Activated CD4-positive, alpha-beta T cell treated with anti-CD3 and anti-CD28 coated beads, Interleukin-2, amount 10 ng/mL, durations not matched to agents 24 days and 14 days (primary cell): ENCODE measurements around the gene NFKBIL1. TPM values are rescaled to one million over a fixed set of nuclear protein-coding genes. Genes with fewer than 3 reads are reported as not detected.

Experiments used
- DNase-seq: peaks from one replicate; pipeline ENCODE4 v3.0.0; 2022
- H3K27ac Mint-ChIP-seq: one replicate; pipeline ENCODE4 v1.8.0; 2022; ENCODE audit warnings: mild to moderate bottlenecking, mixed read lengths
- H3K27me3 Mint-ChIP-seq: one replicate; pipeline ENCODE4 v1.8.0; 2022; ENCODE audit warnings: mixed read lengths
- H3K36me3 Mint-ChIP-seq: one replicate; pipeline ENCODE4 v1.8.0; 2022; ENCODE audit warnings: low read depth, mild to moderate bottlenecking, mixed read lengths
- H3K4me1 Mint-ChIP-seq: one replicate; pipeline ENCODE4 v1.8.0; 2021; ENCODE audit warnings: mixed read lengths
- H3K4me3 Mint-ChIP-seq: one replicate; pipeline ENCODE4 v1.8.0; 2022; ENCODE audit warnings: mild to moderate bottlenecking, moderate library complexity, mixed read lengths
- H3K9me3 Mint-ChIP-seq: one replicate; pipeline ENCODE4 v1.8.0; 2021; ENCODE audit warnings: mixed read lengths
- intact Hi-C: fragments of 100-400 bp; cut with micrococcal nuclease; formaldehyde crosslinking; loops from one replicate; pipeline ENCODE4 v1.15.1; 2023
- total RNA-seq: library from RNA; stranded (reverse); gene quantifications from 2 replicates; pipeline ENCODE4 v1.2.3, GENCODE V29; 2022

The NFKBIL1 gene
- total RNA-seq, 1 donor from 2014 or later: 14.8 TPM

DNA sequence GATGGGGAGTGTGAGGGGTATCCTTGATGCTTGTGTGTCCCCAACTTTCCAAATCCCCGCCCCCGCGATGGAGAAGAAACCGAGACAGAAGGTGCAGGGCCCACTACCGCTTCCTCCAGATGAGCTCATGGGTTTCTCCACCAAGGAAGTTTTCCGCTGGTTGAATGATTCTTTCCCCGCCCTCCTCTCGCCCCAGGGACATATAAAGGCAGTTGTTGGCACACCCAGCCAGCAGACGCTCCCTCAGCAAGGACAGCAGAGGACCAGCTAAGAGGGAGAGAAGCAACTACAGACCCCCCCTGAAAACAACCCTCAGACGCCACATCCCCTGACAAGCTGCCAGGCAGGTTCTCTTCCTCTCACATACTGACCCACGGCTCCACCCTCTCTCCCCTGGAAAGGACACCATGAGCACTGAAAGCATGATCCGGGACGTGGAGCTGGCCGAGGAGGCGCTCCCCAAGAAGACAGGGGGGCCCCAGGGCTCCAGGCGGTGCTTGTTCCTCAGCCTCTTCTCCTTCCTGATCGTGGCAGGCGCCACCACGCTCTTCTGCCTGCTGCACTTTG is 28.0 kb downstream of the NFKBIL1 start, which contains the start of gene TNF:
Gene TNF (plus strand): TSS at position 231 of the 567 bp plus-strand sequence. CDS start 177 bp downstream, at position 408.
- no peaks in the 10 kb centered on the region for H3K27me3 Mint-ChIP-seq
- H3K9me3 Mint-ChIP-seq: no peaks in the 10 kb centered on the region
- intact Hi-C loops: loop anchor here (1.0 to 10.0 kb wide), 4 partner anchors 17 to 761 kb away; partner anchors contain the start of genes HSPA1B and NFKBIL1
- peak within 1 kb of the TSS; percentile 99 for H3K4me3 Mint-ChIP-seq
- peak within 1 kb of the TSS; percentile 99 for H3K27ac Mint-ChIP-seq
- DNase-seq: peak; percentile 96
- H3K36me3 Mint-ChIP-seq: peaks cover 68% of the 10 kb centered on the region
- peaks cover 78% of the 10 kb centered on the region for H3K4me1 Mint-ChIP-seq

DNA sequence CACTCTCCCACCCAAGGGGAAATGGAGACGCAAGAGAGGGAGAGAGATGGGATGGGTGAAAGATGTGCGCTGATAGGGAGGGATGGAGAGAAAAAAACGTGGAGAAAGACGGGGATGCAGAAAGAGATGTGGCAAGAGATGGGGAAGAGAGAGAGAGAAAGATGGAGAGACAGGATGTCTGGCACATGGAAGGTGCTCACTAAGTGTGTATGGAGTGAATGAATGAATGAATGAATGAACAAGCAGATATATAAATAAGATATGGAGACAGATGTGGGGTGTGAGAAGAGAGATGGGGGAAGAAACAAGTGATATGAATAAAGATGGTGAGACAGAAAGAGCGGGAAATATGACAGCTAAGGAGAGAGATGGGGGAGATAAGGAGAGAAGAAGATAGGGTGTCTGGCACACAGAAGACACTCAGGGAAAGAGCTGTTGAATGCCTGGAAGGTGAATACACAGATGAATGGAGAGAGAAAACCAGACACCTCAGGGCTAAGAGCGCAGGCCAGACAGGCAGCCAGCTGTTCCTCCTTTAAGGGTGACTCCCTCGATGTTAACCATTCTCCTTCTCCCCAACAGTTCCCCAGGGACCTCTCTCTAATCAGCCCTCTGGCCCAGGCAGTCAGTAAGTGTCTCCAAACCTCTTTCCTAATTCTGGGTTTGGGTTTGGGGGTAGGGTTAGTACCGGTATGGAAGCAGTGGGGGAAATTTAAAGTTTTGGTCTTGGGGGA is 28.7 kb downstream of the NFKBIL1 start:
- intact Hi-C loops: loop anchor here (1.0 to 10.0 kb wide), 4 partner anchors 17 to 761 kb away; partner anchors contain the start of genes HSPA1B and NFKBIL1
- Mint-ChIP-seq H3K4me3 (peak overlapping the region; percentile 99), H3K4me1 (peaks cover 78% of the 10 kb centered on the region), H3K9me3 (no peaks in the 10 kb centered on the region), H3K27me3 (no peaks in the 10 kb centered on the region), H3K27ac (peak overlapping the region; percentile 99), H3K36me3 (peaks cover 74% of the 10 kb centered on the region)
- peak; percentile 71 for DNase-seq

DNA sequence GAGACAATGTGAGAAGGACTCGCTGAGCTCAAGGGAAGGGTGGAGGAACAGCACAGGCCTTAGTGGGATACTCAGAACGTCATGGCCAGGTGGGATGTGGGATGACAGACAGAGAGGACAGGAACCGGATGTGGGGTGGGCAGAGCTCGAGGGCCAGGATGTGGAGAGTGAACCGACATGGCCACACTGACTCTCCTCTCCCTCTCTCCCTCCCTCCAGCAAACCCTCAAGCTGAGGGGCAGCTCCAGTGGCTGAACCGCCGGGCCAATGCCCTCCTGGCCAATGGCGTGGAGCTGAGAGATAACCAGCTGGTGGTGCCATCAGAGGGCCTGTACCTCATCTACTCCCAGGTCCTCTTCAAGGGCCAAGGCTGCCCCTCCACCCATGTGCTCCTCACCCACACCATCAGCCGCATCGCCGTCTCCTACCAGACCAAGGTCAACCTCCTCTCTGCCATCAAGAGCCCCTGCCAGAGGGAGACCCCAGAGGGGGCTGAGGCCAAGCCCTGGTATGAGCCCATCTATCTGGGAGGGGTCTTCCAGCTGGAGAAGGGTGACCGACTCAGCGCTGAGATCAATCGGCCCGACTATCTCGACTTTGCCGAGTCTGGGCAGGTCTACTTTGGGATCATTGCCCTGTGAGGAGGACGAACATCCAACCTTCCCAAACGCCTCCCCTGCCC is 29.6 kb downstream of the NFKBIL1 start:
- H3K4me3 Mint-ChIP-seq: peak overlapping the region; percentile 99
- DNase-seq: peak; percentile 89
- intact Hi-C loops: loop anchor here (10.0 kb wide), 2 partner anchors 248 to 762 kb away; partner anchors contain the start of gene HSPA1B
- peaks cover 80% of the 10 kb centered on the region for H3K36me3 Mint-ChIP-seq
- H3K9me3 Mint-ChIP-seq: no peaks in the 10 kb centered on the region
- peak overlapping the region; percentile 99 for H3K27ac Mint-ChIP-seq
- no peaks in the 10 kb centered on the region for H3K27me3 Mint-ChIP-seq
- H3K4me1 Mint-ChIP-seq: peaks cover 71% of the 10 kb centered on the region

DNA sequence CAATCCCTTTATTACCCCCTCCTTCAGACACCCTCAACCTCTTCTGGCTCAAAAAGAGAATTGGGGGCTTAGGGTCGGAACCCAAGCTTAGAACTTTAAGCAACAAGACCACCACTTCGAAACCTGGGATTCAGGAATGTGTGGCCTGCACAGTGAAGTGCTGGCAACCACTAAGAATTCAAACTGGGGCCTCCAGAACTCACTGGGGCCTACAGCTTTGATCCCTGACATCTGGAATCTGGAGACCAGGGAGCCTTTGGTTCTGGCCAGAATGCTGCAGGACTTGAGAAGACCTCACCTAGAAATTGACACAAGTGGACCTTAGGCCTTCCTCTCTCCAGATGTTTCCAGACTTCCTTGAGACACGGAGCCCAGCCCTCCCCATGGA is 30.2 kb downstream of the NFKBIL1 start:
- intact Hi-C loops: loop anchor here (10.0 kb wide), 2 partner anchors 247 to 763 kb away; partner anchors contain the start of gene HSPA1B
- Mint-ChIP-seq H3K4me1 (peaks cover 70% of the 10 kb centered on the region), H3K36me3 (peaks cover 79% of the 10 kb centered on the region), H3K9me3 (no peaks in the 10 kb centered on the region), H3K4me3 (peak overlapping the region; percentile 99), H3K27ac (peak overlapping the region; percentile 99), H3K27me3 (no peaks in the 10 kb centered on the region)
- DNase-seq: peak; percentile 60

DNA sequence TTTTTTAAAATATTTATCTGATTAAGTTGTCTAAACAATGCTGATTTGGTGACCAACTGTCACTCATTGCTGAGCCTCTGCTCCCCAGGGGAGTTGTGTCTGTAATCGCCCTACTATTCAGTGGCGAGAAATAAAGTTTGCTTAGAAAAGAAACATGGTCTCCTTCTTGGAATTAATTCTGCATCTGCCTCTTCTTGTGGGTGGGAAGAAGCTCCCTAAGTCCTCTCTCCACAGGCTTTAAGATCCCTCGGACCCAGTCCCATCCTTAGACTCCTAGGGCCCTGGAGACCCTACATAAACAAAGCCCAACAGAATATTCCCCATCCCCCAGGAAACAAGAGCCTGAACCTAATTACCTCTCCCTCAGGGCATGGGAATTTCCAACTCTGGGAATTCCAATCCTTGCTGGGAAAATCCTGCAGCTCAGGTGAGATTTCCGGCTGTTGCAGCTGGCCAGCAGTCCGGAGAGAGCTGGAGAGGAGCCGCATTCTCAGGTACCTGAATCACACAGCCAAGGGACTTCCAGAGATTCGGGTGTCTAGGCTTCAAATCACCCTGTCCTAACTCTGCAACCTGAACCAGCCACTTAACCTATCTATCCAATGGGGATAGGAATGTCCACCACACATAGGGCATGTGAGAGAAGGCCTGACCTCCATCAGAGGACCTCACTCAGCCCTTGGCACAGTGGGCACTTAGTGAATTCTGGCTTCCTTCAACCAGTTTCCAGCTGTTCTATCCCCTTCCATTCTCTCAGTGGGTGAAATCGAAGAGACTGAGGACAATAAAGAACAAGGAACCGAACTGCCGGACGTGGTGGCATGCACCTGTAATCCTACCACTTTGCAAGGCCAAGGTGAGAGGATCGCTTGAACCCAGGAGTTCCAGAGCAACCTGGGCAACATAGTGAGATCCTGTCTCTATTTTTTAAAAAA is 31.0 kb downstream of the NFKBIL1 start:
- Mint-ChIP-seq H3K9me3 (no peaks in the 10 kb centered on the region), H3K4me1 (peaks cover 68% of the 10 kb centered on the region), H3K27ac (peak overlapping the region; percentile 91), H3K27me3 (no peaks in the 10 kb centered on the region), H3K4me3 (peak overlapping the region; percentile 94), H3K36me3 (peaks cover 73% of the 10 kb centered on the region)
- intact Hi-C loops: loop anchor here (10.0 kb wide), 2 partner anchors 246 to 764 kb away; partner anchors contain the start of gene HSPA1B
- DNase-seq: peak; percentile 71

DNA sequence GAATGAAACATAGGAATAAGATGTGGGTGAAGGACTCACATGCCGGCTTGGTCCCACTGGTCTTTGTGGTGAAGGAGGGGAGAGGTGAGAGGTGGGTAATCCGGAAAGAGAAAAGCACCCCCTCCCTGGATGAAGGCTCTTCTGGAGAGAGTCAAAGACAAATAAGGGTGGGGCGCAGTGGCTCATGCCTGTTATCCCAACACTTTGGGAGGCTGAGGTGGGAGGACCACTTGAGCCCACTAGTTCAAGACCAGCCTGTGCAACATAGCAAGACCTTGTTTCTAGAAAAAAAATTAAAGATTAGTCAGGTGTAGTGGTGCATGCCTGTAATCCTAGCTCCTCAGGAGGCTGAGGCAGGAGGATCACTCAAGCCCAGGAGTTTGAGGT is 31.7 kb downstream of the NFKBIL1 start:
- Mint-ChIP-seq H3K27me3 (no peaks in the 10 kb centered on the region), H3K9me3 (no peaks in the 10 kb centered on the region), H3K27ac (peak overlapping the region; percentile 91), H3K36me3 (peaks cover 69% of the 10 kb centered on the region), H3K4me3 (peak overlapping the region; percentile 94), H3K4me1 (peaks cover 67% of the 10 kb centered on the region)
- DNase-seq: peak; percentile 73
- intact Hi-C loops: loop anchor here (10.0 kb wide), 2 partner anchors 246 to 764 kb away; partner anchors contain the start of gene HSPA1B

DNA sequence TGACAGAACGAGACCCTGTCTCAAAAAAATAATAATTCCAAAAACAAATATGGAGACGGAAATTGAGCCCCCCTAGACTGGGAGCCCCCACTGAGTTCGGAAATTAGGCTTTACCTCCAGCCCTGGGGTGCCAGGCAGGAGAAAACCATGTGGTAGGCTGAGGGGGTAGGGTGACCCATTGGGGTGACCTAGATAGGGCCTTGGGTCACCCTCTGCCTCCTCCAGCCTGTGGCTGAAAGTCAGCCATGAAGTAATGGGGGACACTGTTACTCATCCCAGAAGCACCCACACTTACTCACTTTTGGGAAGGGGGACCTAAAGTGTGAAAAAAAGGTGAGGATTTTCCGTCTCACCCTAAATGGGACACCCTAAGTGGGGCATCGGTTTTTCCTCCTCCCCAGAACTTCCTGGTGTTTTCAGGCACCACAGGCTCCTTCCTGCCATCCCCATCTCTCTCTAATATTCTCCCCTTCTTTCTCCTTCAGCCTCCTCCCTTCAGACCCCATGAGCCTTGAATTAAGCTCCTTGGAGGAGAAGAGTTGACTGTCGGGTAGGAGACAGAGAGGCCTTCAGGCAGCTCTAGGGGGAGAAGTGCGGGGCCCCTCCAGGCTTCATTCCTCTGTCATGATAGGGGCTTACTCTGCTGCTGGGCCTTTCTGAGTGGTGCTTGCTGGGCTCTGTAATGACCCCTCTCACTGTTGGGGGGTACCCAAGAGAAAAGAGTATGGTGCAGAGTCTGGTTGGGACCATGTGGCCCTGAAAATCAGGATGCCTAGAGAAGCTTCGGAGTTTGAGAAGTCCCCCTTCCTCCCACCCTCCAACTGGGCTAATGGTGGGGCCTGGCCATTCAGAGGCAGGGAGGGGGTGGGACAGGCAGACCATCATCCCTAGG is 32.4 kb downstream of the NFKBIL1 start:
- intact Hi-C loops: loop anchor here (1.0 to 10.0 kb wide), 6 partner anchors 7 to 765 kb away; partner anchors contain the start of genes CLIC1, HSPA1B, LTA and PRRC2A
- H3K36me3 Mint-ChIP-seq: peaks cover 65% of the 10 kb centered on the region
- H3K4me3 Mint-ChIP-seq: peak overlapping the region; percentile 94
- peak overlapping the region; percentile 91 for H3K27ac Mint-ChIP-seq
- H3K9me3 Mint-ChIP-seq: no peaks in the 10 kb centered on the region
- no peaks in the 10 kb centered on the region for H3K27me3 Mint-ChIP-seq
- H3K4me1 Mint-ChIP-seq: peaks cover 65% of the 10 kb centered on the region
- peak; percentile 73 for DNase-seq

DNA sequence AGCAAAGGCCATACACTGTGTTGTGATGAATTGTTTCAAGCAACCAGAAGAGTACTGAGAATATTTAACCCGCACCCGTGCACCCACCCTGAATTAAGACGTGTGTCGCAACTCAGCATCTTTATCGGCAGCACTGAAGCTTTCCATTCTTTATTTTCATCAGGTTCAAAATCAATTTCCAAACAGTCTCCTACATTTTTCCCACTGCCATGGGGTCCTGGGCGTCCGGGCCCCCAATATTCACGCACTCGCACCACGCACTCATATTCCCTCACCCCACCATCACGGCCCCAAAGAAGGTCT is 33.0 kb downstream of the NFKBIL1 start:
- Mint-ChIP-seq H3K4me3 (peak overlapping the region; percentile 94), H3K27me3 (no peaks in the 10 kb centered on the region), H3K4me1 (peaks cover 60% of the 10 kb centered on the region), H3K27ac (peak overlapping the region; percentile 91), H3K9me3 (no peaks in the 10 kb centered on the region), H3K36me3 (peaks cover 64% of the 10 kb centered on the region)
- intact Hi-C loops: loop anchor here (1.0 to 5.0 kb wide), 4 partner anchors 8 to 157 kb away; partner anchors contain the start of genes CLIC1, LTA and PRRC2A
- no peak for DNase-seq

DNA sequence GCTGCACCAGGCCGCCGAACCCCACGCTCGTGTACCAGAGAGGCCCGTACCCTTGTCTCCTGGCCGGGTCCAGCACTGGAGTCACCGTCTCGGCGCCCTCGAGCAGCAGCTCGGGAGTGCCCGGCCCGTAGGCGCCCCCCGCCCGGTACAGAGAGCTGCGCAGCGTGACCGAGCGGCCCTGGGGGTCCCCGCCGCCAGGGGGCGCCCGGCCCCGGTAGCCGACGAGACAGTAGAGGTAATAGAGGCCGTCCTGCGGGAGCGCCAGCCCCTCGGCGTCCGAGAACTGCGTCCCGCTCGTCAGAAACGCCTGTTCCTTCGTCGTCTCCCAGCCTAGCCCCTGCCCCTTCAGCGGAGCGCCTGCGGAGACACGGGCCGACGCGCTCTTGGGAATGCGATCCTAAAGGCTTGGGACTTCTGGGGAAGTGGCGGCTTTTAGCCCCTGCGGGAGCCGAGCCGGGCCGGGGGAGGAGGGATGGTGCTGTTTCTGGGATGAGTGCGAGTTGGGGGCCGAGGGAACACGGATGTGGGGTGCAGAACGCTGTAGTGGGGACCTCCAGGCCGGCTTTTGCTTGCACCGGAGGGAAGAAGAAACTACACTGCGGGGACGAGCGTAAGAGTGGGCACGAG is 33.5 kb downstream of the NFKBIL1 start:
- intact Hi-C loops: loop anchor here (1.0 to 5.0 kb wide), 7 partner anchors 9 to 156 kb away; partner anchors contain the start of genes CLIC1, LTA, NFKBIL1 and PRRC2A
- Mint-ChIP-seq H3K9me3 (no peaks in the 10 kb centered on the region), H3K4me3 (peak overlapping the region; percentile 94), H3K27ac (peak overlapping the region; percentile 91), H3K4me1 (peaks cover 62% of the 10 kb centered on the region), H3K36me3 (peaks cover 61% of the 10 kb centered on the region), H3K27me3 (no peaks in the 10 kb centered on the region)
- peak; percentile 96 for DNase-seq

DNA sequence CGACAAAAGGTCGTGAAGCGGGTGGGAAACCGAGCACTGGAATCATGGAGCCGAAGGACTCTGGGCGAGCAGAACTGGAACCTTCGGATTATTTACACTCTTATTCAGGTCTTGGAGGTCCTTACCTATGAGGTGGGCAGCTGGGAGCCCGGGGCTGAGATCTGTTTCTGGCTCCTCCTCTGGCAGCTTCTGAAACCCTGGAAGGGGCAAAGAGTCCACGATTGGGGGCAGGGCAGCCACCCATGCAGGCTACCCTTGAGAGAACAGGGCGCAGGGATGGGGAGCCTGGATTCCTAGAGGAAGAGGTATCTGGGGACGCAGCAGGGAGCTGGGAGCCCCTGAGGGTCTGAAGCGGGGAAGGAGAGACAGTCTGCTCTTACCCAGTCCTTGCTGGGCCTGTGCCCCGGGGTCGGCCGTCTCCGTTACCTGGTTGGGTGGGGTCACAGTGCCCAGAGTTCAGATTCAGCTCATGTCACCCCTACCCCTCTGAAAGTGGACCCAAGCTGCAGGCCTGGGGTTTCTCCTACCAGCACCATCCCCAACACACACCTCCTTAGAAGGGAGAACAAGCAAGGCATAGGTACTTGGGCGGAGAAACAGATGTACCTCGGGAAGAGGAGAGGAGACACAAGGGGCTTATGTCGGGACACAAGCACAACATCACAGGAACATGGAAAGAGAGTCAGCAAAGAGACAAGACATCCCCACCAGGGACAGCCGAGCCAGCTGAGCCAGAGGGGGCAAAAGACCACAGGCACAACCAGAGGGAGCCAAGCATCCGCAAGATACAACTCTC is 34.2 kb downstream of the NFKBIL1 start:
- DNase-seq: peak; percentile 75
- Mint-ChIP-seq H3K27ac (peak overlapping the region; percentile 91), H3K36me3 (peaks cover 54% of the 10 kb centered on the region), H3K4me1 (peaks cover 63% of the 10 kb centered on the region), H3K9me3 (no peaks in the 10 kb centered on the region), H3K4me3 (peak overlapping the region; percentile 94), H3K27me3 (no peaks in the 10 kb centered on the region)
- intact Hi-C loops: loop anchor here (1.0 to 5.0 kb wide), 6 partner anchors 17 to 156 kb away; partner anchors contain the start of genes CLIC1, NFKBIL1 and PRRC2A

DNA sequence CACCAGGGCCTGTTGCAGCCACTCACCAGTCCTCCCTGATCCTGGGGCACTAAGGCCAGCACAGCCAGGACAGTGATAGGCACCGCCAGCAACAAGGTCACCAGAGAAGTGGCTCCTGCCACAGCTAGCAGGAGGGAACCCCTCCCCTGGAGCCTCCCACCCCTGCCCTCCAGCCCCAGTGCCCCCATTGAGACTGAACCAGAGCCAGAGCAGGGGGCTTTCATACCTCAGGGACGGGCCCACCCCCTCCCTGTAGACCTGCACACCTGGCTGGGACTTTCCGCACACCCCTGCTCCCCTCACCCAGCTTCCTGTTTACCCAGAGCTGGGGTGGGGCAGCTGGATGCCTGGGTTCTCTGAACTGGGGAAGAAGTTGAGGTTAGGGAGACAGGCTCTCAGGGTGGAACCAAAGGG is 34.8 kb downstream of the NFKBIL1 start, which contains the start of gene LTB:
Gene LTB (minus strand): TSS at position 195 of the 414 bp plus-strand sequence. CDS start 7 bp downstream, at position 188.
- Mint-ChIP-seq H3K27ac (peak within 1 kb of the TSS; percentile 91), H3K4me3 (peak within 1 kb of the TSS; percentile 94), H3K27me3 (no peaks in the 10 kb centered on the region), H3K4me1 (peaks cover 64% of the 10 kb centered on the region), H3K9me3 (no peaks in the 10 kb centered on the region), H3K36me3 (peaks cover 48% of the 10 kb centered on the region)
- intact Hi-C loops: loop anchor here (5.0 kb wide), 2 partner anchors 90 to 155 kb away; partner anchors contain the start of gene CLIC1
- DNase-seq: peak; percentile 92
